GM21360 (cell line): ENCODE measurements around the gene LAMP5.

ENCODE experiments used
- ATAC-seq: cut with Tn5 transposase; IDR thresholded peaks from one replicate; pipeline ENCODE4 v1.9.1; 2021; ENCODE audit warnings: mild to moderate bottlenecking, moderate library complexity; ENCODE audit not compliant: unreplicated experiment

The LAMP5 gene

DNA sequence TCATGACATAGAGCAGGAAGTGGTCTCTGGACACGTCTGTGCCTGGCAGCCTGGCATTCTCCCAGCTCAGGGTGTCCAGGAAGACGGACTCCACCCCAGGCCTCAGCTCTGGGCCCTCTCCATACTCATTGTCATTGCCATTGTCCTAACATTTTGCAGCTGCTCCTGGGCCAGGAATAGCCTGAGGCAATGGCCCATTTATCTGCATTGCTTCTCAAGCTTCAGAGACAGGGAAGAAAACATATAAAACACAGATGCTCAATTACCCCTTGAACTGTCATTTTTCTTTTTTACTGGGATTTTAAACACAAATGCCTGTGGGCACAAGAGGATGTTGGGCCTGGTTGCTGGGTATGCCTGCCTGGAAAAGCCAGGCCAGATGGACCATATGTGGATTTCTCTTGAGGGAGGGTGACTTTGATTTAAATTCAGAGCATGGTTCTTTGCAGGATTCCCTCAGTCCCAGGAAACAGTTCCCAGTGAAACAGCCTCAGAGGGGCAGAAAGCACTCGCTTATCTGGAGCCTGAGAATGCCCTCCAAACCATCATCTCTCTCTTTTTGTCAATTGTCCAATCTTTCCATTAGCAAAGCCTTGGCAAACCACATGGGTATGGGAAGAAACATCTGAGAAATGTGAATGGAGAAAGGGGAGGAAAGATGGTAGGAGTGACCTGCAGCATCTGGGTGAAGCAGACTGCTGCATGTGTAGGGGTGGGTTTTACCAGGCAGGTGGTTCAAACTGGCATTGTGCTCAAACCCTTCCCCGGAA lies 17.9 kb downstream of the LAMP5 start:
- ATAC-seq, result no peak

DNA sequence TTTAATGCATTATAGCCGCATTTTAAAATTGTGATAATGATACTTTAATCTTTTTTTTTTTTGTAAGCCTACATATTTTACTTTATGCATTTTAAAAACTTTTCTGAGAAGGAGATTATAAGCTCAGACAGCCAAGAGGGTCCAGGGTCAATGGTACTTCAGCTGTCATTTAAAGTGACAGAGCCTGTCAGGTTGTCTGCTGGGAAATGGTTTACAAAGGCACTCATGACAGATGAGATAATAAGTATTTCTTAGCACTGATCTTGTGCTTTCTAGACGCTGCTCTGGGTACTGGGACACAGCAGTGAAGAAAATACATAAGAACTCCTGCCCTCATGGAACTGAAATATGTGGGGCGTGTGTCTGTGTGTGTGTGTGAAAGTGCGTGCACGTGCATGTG lies 19.6 kb downstream of the LAMP5 start:
- ATAC-seq, result no peak

DNA sequence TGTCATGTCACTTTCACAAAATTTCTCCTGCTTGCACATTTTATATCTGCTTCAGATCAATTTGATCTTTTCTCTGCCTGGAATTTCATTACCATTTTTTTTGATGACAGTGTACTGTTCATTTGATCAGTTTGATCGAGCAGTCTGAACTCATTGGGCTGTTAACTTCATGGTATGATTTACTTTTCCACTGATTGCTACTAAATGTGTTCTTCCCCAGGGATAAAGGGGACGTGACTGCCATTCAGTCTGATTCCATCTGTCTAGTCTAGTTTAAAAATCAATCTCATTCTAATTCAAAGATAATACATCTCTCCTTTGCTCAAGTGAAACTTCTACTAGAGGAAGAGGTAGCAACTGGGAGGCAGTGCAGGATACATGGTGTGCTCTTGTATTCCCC lies 21.1 kb downstream of the LAMP5 start:
- ATAC-seq, result no peak

DNA sequence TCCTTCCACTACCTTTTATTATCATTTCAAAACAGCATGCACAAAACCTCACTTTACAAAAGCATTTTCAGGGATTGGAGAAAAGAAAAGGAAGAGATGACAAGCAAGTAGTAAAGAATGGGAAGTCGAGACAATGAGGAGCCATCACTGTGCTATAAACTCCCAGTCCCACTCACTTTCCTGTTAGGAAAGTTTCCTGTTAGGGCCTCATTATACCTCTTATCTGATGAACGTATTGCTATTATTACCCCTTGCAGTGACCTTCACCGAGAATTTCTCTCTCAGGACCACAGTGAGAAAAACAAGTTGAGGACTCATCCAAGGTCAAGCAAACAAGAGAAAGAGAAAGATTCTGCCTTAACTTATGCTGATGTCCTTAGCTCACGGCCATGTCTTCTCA lies 28.8 kb downstream of the LAMP5 start:
- no peak for ATAC-seq

DNA sequence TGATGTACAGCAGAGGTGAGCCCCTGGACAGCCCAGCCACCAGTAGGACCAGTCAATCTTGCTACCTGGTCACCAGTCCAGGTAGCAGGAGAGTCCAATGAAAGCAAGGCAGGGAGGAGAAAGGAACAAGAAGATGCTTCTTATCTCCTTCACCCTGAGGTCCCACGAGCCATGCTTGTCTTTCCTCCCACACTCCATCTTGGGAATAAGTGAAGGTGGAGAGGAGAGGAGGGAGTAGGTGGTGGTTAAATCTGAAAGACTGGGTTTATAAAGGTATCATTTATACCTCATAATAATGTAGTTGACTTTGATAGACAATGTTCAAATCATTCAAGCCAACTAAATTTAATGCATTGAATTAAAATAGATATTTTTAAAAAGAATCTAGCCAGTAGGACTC lies 35.9 kb downstream of the LAMP5 start:
- ATAC-seq, result no peak

DNA sequence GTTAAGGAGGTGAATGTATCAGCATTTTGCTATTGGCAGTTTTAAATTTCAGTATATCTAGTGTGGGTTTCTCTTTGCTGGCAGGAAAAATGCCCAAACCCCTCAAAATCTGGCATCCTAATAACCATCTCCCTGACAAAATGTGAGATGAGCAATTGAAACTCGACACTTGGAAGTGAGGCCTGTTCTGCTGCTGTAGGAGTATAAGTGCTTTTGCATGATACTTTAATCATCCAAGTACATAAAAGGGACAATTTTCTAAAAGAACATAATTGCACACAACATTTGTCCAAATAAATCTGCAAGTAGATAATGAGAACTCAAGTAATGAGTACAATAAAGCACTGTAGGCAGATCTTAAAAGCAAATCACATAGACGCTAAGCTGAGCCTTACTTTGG lies 36.5 kb downstream of the LAMP5 start:
- ATAC-seq, result no peak

DNA sequence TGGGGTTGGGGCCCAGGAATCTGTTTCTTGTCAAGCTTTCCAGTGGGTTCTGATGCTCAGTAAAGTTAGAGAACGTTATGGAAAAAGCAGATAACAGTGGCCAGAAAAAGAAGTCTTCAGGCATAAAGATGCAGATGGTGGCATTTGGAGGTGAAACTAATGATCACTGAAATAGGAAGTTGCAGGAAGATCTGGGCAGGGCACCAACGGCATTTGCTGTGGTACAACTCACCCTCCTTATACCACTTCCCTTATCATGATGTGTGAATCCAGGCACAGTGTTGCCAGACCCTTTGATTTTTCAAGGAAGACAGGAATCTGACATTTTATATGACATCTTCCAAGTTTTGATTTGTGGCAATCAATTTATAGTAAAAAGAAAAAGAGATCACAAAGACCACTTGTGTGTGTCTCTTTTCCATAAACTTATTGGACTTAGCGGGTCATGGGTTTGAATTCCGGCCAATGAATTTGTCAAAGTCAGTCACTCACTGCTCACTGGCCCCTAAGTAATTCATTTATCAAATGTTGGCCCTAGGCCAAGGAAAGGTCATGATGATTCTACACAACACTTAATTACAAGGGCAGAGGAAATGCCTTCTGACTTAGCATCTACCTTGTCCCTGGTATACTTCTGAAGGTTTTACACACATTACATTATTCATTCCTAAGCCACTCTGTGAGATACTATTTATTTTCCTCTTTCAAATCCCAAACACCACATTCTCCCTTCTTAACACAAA lies 37.6 kb downstream of the LAMP5 start:
- ATAC-seq, result no peak

DNA sequence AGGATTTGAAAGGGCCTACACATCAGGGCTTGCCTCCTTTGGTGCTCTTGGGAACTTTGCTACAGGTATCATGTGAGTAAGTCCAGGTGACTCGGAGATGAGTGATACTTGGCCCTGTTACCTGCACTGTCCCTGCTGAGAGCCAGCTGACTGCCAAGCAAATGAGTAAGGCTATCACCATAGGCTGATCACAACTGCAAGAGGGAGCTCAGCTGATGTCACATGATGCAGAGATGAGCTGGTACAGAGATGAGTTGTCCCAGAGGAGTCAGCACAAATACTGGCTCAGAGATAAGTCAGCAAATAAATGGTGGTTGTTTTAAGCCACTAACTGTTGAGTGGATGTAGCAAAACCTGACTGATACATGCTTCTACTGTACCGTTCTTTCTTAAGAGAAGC lies 41.4 kb downstream of the LAMP5 start:
- ATAC-seq, result no peak

DNA sequence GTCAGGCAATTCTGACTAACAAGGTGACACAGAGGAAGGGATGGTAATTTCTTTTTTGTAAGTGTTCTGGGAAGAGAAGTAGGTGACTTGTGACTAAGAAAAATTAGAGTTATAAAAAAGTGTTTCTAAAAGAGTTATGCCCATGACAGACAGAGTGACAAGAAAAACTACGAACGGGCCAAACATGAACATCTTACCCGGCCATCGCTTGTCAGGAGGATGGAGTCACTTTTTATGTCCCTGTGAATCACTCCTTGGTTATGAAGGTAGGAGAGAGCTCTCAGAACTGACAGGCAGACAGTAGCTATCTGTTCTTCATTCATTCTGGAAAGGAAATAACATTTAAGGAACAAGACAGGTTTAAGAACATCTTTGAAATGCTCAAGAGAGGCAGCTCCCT lies 43.0 kb downstream of the LAMP5 start:
- ATAC-seq, result no peak

DNA sequence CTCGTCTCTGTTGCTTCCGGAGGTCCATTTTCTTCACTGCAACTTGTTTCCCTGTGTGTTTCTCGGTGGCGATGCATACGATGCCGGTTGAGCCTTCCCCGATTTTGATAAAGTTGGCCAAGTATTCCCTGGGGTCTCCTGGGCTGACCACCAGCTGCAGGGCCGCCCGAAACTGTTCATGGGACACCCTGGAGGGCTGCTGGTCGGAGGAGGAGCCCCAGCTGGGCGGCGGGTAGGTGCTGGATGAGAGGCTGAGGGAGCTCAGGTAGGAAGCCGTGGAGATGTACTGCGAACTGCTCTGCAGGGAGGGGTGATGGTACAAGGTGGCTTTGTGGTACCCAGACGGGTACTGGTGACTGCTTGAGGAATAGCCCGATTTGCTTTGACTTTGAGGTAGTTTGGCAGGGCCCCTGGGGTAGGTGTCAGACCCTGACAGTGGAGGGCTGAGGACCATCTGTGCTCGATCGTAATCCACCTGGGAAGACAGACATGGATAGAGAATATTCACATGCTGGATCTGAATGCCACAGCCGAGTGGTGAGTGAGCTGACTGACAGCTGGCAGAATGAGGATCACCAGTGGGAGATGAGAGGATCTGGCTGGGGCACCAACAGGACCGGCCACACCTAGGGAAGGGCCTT lies 51.6 kb downstream of the LAMP5 start:
- no peak for ATAC-seq

DNA sequence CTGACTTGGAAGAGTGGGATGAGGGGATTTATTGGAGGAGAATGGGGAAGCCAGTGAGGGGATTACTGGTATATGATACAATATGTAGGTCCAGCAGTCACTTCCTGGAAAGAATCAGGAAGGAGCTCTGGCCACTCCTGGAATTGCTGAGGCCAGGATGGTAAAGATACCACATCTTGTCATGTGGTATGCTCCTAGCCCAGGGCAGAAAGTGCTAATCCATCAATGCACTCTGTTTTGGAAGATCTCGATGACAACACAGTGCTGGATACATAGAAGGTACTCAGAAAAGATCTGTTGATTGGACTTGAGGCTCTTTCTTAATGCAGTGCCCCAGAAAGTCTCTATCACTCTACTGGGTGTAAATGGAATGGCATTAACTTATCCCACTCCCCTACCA lies 52.6 kb downstream of the LAMP5 start:
- ATAC-seq, result no peak

DNA sequence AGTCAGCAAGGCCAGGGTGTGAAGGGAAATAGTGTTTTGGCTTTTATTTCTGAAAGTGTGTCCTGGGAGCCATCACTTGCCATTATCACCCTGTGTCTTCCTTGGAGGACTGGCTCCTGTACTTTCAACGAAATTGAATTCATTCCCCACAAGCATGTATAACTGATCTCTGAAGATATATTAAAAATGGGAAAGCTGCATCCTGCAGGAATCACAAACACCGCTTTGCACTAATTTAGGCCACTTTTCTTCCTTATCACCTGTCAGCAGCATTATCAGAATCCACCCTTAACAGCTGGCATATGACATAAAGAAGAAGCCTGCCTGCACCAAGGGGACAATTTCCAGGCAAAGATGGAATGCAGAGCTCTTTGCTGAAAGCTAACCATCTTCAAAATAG lies 56.2 kb downstream of the LAMP5 start:
- no peak for ATAC-seq

DNA sequence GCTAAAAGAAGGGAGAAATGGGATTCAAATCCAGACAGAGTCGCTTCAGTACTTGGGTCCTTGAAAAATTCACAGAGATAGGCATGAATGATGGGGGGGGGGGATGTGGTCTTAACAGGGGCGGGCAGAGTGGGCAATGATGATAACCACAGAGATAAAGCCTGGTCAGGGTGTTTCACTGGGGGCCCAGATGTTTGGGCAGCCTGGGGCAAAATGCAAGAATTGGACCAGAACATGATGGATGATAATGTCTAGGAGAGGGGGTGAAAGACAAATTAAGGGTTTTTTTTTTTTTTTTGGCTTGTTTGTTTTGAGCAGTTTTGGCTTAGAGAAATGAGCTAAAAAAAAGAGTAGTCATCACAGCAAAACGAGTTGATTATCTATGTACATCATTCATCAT lies 57.4 kb downstream of the LAMP5 start:
- no peak for ATAC-seq

DNA sequence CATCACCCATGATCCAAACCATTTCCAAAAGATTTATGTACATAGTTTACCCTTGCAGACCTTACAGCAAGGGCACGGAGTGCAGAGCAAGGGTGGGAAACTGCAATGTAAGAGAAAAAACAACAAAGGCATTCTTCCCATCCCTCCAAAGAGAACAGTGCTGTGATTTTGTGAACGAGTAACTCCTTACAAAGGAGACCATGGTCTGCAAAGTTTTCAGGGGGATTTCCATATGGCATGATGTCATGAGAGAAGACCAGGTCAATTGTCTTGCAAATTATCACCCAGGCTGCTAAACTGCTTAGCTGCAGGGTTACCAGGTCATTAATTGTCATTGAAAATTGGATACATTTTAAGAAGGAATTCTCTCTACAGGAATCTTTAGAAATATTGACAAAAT lies 58.3 kb downstream of the LAMP5 start:
- ATAC-seq, result no peak

DNA sequence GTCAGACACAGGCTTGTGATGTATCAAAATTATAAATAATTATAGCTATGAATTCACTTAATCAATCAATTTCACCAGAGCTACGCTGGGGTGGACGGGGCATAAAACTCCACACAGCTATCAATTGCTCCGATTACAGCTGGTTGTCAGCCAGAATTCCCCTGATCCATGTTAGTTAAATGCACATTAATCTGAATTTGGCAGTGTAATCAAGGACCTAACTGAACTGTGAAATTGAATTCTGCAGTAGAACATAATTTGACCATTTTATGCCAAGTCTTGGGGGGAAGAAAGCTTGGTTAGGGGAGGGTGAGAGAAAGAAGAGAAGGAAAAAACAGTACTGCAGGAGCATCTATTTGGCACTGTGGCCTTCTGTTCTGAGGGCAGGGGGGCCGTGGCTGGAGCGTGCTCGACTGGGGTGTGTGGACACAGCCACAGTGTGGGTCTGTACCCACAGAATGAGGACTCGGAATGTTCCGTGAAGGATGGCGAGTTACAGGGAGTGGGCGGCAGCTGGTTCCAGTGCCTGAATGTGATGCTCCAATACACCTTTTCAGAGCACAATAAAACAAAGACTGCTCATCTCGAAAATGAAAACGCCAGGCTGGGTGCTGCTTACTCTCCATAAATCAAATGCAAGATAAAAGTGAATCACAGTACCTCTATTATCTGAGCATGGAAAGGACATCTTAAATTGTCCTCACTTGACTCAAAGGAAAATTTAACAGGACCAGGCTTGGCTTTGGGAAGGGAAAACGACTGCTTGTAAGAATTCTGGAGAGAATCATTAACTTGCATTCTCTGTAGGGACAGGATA lies 59.2 kb downstream of the LAMP5 start:
- ATAC-seq, result no peak

DNA sequence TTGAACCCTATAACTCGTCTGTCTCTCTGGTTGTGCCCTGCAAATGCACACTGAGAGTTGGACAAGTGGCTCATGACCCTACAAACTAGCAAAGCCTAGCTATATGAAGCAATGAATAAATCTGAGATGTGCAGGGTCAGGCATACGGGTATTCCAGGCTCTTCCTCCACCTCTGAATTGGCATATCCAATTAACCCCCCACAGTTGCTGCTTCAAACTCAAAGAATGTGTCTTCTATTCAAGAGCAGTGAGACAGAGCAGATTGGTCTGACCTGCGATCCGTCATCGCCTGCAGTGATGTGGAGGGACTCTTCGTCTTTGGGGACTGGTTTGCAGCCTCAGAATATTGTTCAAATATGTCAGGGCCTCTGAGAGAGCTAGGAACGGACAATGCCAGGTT lies 59.8 kb downstream of the LAMP5 start:
- no peak for ATAC-seq

DNA sequence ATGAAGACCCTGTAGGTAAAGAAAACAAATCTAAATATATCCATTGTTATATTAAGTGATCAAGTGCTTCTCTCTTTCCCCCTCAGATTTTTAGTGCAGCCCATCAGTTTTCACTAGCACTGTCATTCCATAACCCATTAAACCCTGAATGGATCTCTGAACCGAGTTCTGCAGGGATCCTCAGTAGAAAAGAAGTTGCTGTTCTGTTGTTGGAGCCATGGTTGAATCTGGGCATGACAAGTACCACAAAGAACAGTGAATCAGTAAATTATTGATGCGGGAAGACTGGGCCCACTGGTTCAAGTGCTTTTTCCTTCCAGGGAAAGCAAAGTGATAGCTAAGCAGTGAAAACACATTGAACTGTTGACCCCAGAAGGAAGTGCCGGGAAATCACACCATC lies 60.4 kb downstream of the LAMP5 start:
- no peak for ATAC-seq

DNA sequence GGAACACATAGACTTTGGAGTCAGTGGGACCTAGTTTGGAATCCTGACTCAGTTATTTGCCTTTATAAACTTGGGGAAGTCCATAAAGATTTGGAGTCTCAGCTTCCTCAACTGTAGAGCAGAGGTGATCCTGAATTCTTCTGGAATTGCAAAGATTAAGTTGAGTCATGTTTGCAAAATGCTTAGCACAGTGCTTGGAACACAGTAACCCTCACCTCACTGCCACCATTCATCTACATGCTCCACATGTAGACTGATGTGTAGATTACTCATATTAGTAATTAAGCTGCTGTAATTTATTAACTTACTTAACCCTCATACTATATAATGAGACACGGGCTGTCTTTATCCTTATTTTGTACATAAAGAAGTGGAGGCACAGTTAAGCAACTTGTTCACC lies 61.4 kb downstream of the LAMP5 start:
- no peak for ATAC-seq

DNA sequence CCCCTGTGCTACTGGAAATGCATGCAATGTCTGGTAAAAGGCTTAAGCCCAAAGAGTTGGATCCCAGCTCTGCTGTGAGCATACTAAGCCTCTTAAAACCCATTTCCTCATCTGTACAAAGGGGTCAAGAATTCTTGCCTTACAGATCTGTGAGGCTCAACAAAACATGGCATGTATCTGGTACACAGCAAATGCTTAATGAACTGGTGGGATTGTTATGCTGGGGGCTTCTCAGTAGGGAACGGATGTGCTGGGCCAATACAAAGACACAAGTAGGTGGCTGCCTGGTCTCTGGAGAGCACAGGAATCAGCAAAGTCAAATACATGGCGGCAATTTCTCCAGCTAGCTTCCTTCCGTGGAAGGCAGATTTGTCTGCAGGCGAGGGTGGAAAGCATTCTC lies 62.3 kb downstream of the LAMP5 start:
- no peak for ATAC-seq

DNA sequence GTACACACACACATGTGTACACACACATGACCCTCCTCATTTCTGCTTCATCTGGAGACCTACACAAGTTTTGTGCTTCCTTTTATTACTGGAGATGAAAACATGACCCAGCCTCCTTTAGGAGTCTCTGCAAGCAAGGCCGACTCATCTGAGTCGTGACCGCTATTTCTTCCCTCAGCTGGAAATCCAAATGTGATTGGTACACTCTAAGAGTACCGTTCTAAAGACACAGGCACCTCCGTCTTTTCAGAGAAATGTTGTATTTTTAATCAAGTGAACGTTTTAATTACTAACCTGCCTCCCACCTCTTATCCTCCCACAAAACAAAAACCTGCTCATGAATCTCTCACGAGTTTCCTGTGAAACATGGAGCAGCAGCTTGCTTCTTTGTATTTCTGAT lies 63.0 kb downstream of the LAMP5 start:
- no peak for ATAC-seq

DNA sequence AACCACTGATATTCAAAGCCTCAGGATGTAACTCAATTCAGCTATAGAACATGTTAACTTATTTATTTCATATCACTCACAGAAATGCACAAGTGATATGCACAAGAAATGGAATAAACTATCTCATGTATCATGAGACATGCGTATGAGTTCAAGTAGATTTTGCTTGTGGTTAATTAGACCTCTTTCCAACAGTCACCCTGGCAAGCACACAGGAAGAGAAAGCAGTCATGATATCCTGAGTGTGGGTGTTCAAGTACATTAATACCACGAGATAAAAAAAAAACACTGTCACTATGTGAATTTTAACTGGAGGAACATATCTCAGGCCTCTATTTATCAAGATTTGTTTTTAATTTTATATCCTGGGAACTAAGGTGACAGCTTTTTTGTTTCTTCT lies 64.2 kb downstream of the LAMP5 start:
- ATAC-seq, result no peak
